Esophagus squamous epithelium (tissue), 5 donors: ENCODE results near the gene CLC. TPM values are rescaled to one million over a fixed set of nuclear protein-coding genes. Genes with fewer than 3 reads are reported as not detected.

Experiments
- DNase-seq: peaks from one replicate; lab custom pipeline; 2025; lab: John Stamatoyannopoulos, UW
- H3K27ac ChIP-seq, 4 donors: fragments of 200-600 bp; sonication (generic); one replicate each; pipeline ENCODE4 v1.5.1; 2016 to 2019; ENCODE audit warnings: mild to moderate bottlenecking in 1 of 4
- H3K27me3 ChIP-seq, 4 donors: fragments of 200-600 bp; sonication (generic); 1 replicate in 3 of 4; 2 replicates in 1 of 4; pipeline versions ENCODE4 v1.5.1 to v1.6.0; 2017 to 2021; ENCODE audit warnings: antibody characterized with exemption in 1 of 4
- H3K36me3 ChIP-seq, 3 donors: fragments of 200-600 bp; sonication (generic); one replicate each; pipeline ENCODE4 v1.5.1; 2016 to 2019
- H3K4me1 ChIP-seq, 3 donors: fragments of 200-600 bp; sonication (generic); one replicate each; pipeline ENCODE4 v1.5.1; 2017 to 2019
- H3K4me3 ChIP-seq, 4 donors: fragments of 200-600 bp; sonication (generic); 1 replicate in 3 of 4; 2 replicates in 1 of 4; pipeline ENCODE4 v1.5.1; 2016 to 2019; ENCODE audit warnings: mild to moderate bottlenecking in 2 of 4, moderate library complexity in 1 of 4
- H3K9me3 ChIP-seq, 3 donors: fragments of 200-600 bp; sonication (generic); one replicate each; pipeline ENCODE4 v1.5.1; 2016 to 2019
- CTCF ChIP-seq, 6 experiments: fragments of 450-650 bp in 4 of 6; fragments of 200-600 bp in 2 of 6; sonication (generic) in 2 of 6; IDR thresholded peaks; one replicate each; pipeline ENCODE4 v1.5.1; 2016 to 2019; ENCODE audit warnings: antibody characterized with exemption in 6 of 6, mild to moderate bottlenecking in 4 of 6, moderate library complexity in 4 of 6
- POLR2A ChIP-seq, 4 donors: fragments of 450-650 bp; IDR thresholded peaks; one replicate each; pipeline ENCODE4 v1.6.1; 2017; ENCODE audit warnings: antibody characterized with exemption in 4 of 4, mild to moderate bottlenecking in 4 of 4, moderate library complexity in 3 of 4
- WGBS, 2 donors: methylation state at CpG; one replicate each; pipeline ENCODE4 v1.1.5; 2018; 5-methylcytosine and 5-hydroxymethylcytosine counted together
- intact Hi-C: fragments of 100-400 bp; cut with DNase I; formaldehyde crosslinking; loops from one replicate; pipeline ENCODE4 v1.15.0; 2022
- total RNA-seq, 4 donors: library from RNA; depleted of rRNA; stranded (reverse); fragments of >200 nt; gene quantifications; one replicate each; pipeline ENCODE4 v1.1.0, GENCODE V29; 2016
- donor health status: DM: yes; HTN: yes; CAD: no.

CLC gene
- total RNA-seq, 4 donors from 2014 or later, result not detected

DNA sequence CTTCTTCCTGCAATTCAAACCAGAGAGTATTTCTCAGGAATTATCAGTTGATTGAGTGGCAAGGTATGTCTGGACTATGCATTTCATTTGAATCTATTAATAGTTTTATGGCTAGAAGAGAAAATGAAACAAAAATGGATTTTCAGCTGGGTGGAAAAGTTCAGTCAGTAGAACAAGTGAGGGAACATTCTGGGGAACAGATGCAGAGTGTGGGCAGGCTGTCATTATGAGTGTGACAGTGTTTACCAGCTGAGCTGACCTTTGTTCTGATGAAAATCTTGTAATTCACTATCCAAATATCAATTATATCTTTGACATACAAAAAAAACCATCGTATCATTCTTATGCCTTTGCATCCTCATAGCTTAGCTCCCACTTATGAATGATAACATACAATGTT, 2.6 kb upstream of the CLC start:
- H3K27ac ChIP-seq, result no peak overlapping the region
- intact Hi-C loops, result no loop called here

DNA sequence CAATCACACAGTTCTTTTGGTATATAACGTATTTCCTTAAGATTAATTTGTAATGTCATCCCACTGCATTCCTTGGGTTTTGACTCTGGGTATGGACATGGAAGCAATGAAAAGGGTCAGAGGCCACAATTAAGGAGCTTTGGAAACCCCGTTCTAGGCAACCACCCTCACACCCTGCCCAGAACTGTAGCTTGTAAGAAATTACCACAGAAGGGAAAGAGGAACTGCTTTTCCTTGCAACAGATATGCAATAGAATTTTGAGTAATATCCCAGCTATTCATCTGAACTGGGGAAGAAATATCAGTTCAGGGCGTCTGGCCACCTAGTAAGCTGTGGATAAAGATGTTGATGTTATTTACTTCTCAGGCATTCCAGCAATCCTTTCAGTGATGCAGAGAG, 985 bp upstream of the CLC start:
- H3K36me3 ChIP-seq, result no peaks in the 10 kb centered on the region
- H3K4me1 ChIP-seq, result no peaks in the 10 kb centered on the region
- WGBS, 2 donors, result 38 to 54% methylated on average over 3 of the region's 3 CpGs
- intact Hi-C loops, result no loop called here
- no peak overlapping the region for H3K27ac ChIP-seq
- no peak for TF ChIP-seq POLR2A (IDR thresholded peaks at IDR 0.05)
- no peak for TF ChIP-seq CTCF (IDR thresholded peaks at IDR 0.05)
- peaks cover 0 to 15% (median 0%) of the 10 kb centered on the region in 4 donors for H3K27me3 ChIP-seq
- no peak for DNase-seq
- H3K9me3 ChIP-seq, result no peaks in the 10 kb centered on the region
- no peak overlapping the region for H3K4me3 ChIP-seq

More for the DNA sequence above, 2.6 kb upstream of the CLC start:
- H3K4me1 ChIP-seq, result no peaks in the 10 kb centered on the region
- H3K36me3 ChIP-seq, result no peaks in the 10 kb centered on the region
- WGBS, 2 donors, result 80 to 92% methylated on average over 1 of the region's 1 CpG
- H3K27me3 ChIP-seq, result peaks cover 0 to 15% (median 0%) of the 10 kb centered on the region in 4 donors
- TF ChIP-seq POLR2A (IDR thresholded peaks at IDR 0.05) (no peak), CTCF (IDR thresholded peaks at IDR 0.05) (no peak)
- no peak for DNase-seq
- no peak overlapping the region for H3K4me3 ChIP-seq
- H3K9me3 ChIP-seq, result no peaks in the 10 kb centered on the region

DNA sequence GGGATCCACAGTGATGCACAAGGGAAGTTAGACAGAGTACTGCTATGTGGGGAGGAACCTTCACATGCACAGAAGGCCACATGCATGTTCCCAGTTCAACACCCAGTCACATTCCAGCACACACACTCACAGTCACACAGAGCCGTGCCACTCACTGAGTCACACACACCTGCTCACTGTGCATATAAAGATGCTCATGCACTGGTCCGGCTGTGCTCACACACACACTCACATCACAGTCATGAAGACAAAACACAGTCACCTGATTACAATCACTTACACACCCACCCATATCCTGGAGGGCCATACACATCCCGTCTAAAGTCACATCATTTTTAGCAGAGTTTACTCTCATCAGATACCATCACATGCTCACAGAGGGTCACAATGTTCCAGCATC, 478 bp downstream of the CLC start:
- H3K4me3 ChIP-seq, result no peak overlapping the region
- intact Hi-C loops, result no loop called here

GRCh38 chr19:39736088-39736487, 1.7 kb downstream of the CLC start:
- no peaks in the 10 kb centered on the region for H3K36me3 ChIP-seq
- H3K4me3 ChIP-seq, result no peak overlapping the region
- H3K4me1 ChIP-seq, result no peaks in the 10 kb centered on the region
- H3K27me3 ChIP-seq, result peaks cover 0 to 15% (median 0%) of the 10 kb centered on the region in 4 donors
- DNase-seq, result no peak
- no peak overlapping the region for H3K27ac ChIP-seq
- no peaks in the 10 kb centered on the region for H3K9me3 ChIP-seq
- TF ChIP-seq POLR2A (IDR thresholded peaks at IDR 0.05) (no peak), CTCF (IDR thresholded peaks at IDR 0.05) (no peak)
- intact Hi-C loops, result no loop called here
- WGBS, 2 donors, result 57 to 59% methylated on average over 5 of the region's 5 CpGs

More for the DNA sequence above, 478 bp downstream of the CLC start:
- Histone ChIP-seq H3K9me3 (no peaks in the 10 kb centered on the region), H3K36me3 (no peaks in the 10 kb centered on the region), H3K27me3 (peaks cover 0 to 9% (median 0%) of the 10 kb centered on the region in 4 donors), H3K4me1 (no peaks in the 10 kb centered on the region), H3K27ac (no peak overlapping the region)
- no peak for DNase-seq
- TF ChIP-seq CTCF (IDR thresholded peaks at IDR 0.05), result no peak
- no peak for TF ChIP-seq POLR2A (IDR thresholded peaks at IDR 0.05)
- WGBS, 2 donors, result 45 to 73% methylated on average over 3 of the region's 3 CpGs

DNA sequence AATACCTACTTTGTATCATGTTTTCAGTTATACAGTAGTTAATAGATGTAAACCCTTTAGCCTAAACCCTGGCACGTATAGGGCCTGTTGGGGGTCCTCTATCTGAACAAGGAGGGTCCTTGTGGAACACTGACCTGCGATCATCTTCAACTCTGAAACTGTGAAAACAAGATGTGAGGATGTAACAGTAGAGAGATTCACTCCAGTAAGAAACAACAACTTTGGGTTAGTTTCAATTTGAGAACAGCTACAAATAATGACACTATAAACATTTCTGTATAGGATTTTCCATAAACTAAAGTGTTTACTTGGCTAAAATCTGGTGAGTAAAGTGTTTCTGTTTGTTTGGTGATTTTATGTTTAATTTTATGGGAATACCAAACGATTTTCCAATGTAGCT, 2.1 kb downstream of the CLC start:
- peaks cover 0 to 15% (median 0%) of the 10 kb centered on the region in 4 donors for H3K27me3 ChIP-seq
- H3K4me1 ChIP-seq, result no peaks in the 10 kb centered on the region
- no peak for DNase-seq
- no peak overlapping the region for H3K27ac ChIP-seq
- intact Hi-C loops, result no loop called here
- WGBS, 2 donors, result 51 to 55% methylated on average over 3 of the region's 3 CpGs
- no peaks in the 10 kb centered on the region for H3K36me3 ChIP-seq
- H3K9me3 ChIP-seq, result no peaks in the 10 kb centered on the region
- TF ChIP-seq POLR2A (IDR thresholded peaks at IDR 0.05), result no peak
- TF ChIP-seq CTCF (IDR thresholded peaks at IDR 0.05), result no peak
- no peak overlapping the region for H3K4me3 ChIP-seq
